ENCODE data around the gene CGREF1. TPM values are rescaled to one million over a fixed set of nuclear protein-coding genes. Genes with fewer than 3 reads are reported as not detected.

CGREF1 gene
- total RNA-seq, 1 donor from 2014 or later, result 0.87 TPM

DNA sequence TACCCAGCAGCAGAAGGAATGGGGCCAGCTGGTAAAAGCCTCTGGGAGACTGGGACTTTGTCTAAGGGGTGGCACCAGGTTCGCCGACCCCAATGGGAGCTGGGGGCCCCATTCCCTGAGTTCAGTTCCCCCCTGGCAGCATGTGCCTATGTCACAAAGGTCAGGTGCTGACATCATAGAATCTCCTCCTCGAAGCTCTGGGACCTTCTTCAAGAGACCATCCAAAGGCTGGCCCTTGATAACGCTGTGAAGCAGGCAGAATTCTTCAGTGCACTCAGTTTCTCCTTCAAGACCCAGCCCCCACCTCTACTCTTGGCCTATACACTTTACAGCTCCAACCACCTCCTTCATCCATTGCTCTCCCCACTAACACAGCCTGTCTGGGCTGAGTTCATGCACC, 20.4 kb upstream of the CGREF1 start, which contains the start of gene PRR30:
TSS of gene PRR30 (minus strand) at position 101 of the 400 bp plus-strand sequence. CDS start 1,081 bp downstream, outside the sequence.
- no peak for DNase-seq
- ATAC-seq, result no peak
- intact Hi-C loops (cut with micrococcal nuclease), result no loop called here

DNA sequence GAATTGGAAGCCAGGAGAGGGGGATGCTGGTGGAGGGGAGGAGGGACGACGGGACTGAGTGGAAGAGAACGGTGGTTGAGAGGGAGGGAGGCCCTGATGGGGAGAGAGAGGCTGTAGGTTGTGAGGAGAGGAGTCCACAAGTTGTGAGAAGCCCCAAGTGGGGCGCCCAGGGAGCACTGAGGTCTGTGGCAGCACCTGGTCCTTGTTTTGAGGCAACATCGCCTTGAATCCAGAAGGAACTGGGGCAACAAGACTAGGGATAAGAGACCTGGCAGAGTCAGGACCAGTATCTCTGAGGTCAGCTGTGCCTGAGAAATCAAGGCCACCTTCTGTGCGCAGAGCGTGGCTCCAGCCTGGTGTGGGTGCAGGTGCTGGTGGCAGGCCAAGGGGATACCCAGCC, 19.2 kb upstream of the CGREF1 start:
- no peak for ATAC-seq
- intact Hi-C loops (cut with micrococcal nuclease), result no loop called here
- no peak for DNase-seq

DNA sequence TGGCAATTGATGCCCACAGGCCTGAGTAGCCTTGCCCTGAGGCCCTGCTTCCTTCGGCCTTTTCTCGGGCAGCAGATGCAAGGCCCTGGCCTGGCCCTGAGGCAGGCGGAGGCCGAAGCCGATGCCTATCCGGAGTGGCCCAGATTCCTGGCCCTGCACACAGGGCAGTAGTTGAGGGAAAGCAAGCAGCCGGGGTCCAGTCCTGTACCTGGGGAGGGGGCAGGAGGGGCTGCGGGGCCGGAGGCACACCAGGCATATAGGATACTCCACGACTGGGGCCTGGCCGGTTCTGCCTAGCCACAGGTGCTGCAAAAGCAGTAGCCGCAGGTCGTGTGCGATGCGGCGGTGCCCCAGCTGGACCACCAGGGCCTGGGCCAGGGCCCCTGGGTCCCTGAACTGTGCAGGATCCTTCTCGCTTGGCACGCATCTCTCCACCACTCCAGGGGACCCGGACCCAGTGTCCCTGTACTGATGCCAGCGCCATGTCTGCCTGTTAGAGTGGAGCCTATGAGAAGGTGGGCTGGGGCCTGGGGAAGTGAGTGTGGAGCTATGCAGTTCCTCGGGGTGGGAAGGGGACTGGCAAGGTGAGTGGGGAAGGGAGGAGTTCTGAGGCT, 18.5 kb upstream of the CGREF1 start:
- intact Hi-C loops (cut with micrococcal nuclease), result no loop called here
- no peak for DNase-seq
- ATAC-seq, result no peak

DNA sequence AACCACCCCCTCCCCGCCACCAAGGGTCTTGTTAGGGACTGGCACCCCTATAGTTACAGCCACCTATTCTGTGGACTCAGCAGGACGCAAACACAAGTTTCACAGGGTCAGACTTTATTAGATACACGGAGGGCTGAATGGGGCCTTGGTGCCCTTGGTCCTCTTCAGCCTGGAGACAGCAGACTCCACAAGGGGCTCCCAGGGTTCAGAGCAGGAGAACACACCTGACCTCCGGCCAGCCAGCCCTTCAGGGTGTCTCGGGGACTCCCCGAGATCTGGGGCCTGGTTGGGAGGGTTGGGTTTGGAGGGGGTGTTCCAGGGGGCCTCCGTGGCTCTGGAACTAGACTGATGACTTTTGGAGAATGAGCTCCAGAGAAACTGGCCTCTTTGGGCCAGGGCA, 17.8 kb upstream of the CGREF1 start:
- no peak for DNase-seq
- ATAC-seq, result no peak
- intact Hi-C loops (cut with micrococcal nuclease), result no loop called here

DNA sequence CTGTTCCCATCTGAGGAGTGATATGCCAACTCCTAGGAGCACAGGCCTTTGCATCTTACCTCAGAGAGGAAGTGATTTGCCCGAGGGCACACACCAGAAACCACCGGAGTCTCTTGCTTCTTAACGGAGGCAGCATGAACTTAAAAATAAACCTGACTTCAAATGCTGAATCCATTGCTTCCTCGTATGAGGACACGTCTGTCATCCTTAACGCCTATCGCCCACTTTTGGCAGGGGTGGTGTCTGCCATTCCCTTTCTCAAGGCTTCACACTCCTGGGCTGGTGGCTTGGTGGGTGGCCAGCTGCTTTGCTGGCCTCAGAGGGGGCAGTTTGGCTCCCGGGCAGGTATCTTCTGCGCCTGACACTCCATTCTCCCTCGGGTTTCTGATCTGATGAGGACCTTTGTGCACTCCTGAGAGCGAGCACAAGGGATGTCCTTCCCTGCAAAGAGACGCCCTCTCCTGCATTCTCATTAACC, 16.6 kb upstream of the CGREF1 start:
- ATAC-seq (no peak), DNase-seq (no peak)
- intact Hi-C loops (cut with micrococcal nuclease), result no loop called here

DNA sequence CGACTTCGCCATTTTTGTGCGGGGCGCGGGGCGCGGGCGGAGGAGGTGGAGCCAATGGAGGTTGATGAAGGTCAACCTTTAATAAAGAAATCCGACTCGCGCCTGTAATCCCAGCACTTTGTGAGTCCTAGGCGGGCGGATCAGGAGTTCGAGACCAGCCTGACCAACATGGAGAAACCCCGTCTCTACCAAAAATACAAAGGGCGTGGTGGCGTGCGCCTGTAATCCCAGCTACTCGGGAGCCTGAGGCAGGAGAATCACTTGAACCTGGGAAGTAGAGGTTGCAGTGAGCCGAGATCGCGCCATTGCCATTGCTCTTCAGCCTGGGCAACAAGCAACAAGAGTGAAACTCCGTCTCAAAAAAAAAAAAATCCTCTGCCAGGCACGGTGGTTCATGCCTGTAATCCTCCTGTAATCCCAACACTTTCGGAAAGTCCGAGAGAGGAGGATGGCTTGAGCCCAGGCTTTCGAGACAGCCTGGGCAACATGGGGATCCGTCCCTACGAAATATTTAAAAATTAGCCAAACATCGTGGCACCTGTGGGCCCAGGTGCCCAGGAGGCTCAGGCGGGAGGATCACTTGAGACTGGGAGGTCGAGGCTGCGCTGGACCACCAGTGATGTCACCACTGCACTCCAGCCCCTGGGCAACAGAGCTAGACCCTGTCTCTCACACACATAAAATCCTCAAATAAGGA, 16.0 kb upstream of the CGREF1 start:
- intact Hi-C loops (cut with micrococcal nuclease), result no loop called here
- DNase-seq, result no peak
- no peak for ATAC-seq

DNA sequence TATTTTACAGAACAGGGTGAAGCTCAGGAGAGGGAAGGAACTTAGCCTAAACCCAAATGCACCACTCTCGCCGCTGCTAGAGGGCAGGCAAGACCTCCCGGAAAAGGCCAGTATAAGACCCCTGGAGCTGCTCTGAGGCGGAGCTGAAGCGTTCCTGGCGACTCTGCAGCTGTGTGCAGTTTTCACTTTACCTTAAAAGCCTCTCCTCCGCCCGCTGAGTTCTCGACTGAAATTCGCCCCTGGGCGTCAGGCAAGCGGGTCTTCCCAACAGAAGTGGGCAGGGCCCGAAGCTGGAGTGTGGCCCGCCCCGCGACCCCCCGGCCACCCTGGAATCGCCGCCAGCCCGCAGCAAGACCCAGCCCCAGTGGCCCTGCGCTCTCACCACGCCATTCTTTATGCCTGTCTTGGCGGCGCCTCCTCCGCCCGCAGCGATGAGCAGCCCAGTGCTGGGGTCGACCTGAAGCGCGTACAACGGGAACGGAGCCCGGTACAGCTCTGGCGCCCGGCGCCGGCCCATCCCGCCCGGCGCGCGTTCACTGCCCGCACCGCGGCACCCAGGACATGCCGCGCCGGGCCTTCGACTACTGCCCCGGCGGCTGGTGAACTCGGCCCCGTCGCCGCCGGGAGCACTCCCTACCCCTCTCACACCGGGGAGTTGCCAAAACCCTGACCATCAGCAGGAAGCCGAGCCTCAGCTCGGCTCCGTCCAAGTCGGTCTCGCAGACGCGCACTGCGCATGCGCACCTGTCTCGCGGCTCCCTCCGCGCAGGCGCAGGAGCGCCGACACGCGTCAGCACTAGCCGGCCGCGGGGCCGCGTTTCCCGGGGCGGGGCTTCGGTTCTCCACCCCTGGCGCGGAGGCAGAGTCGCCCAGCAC, 15.2 kb upstream of the CGREF1 start, which contains the start of gene PREB:
TSS of gene PREB (minus strand) at position 732 of the 876 bp plus-strand sequence. CDS start at position 517, 215 bp downstream.
- intact Hi-C loops (cut with micrococcal nuclease), result no loop called here
- peak; percentile 99 for DNase-seq
- ATAC-seq, result peak; percentile 96

DNA sequence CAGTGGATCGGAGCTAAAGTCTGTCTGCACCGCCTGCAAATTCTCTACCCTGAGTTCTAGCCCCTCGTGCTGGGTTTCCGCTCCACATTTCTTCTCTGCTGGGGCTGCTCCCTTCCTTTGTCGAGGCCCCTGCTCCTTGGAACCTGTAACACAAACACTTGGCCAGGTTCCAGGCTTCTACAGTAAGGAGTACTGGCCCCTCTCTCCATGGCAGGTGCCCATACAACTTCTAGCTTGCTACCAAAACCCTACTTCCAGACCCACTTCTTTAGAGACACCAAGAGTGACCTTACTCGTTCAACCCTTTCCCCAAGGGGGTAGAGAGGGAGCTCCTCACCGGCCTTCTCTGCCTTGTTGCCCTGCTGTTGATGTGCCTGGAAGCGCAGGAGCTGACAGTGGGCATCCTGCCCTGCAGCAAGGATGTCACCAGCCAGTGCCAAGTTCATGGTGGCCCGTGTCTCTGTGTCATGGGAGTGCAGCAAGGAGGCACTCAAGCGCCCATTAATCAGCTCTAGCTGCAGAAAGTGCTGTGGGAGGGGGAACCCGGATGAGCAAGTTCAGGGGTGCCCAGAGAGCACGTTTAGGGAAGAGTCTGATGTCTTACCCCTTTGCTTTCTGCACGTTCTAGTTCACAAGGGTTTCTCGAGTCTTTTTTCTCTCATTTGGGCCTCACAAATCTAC, 14.4 kb upstream of the CGREF1 start:
- intact Hi-C loops (cut with micrococcal nuclease), result no loop called here
- ATAC-seq (no peak), DNase-seq (peak; percentile 41)

DNA sequence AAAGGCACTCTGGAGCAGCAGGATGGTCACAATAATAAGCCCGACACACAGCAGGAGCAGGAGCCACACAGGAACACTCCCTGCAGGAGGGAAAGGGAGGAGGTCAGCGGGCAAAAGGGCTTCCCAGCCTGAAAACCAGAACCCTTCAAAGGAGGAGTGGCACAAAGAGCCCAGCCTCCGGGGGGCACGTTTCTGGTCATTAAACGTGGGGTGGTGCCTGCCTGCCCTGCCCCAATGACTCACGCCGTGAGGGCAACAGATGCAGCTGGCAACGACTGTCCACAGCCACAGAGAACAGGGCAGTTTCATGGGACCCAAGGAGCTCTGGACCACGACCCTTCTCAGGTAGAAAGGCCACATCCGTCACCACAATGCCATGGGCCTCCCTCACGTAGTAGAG, 12.5 kb upstream of the CGREF1 start:
- ATAC-seq (no peak), DNase-seq (no peak)
- intact Hi-C loops (cut with micrococcal nuclease), result no loop called here

DNA sequence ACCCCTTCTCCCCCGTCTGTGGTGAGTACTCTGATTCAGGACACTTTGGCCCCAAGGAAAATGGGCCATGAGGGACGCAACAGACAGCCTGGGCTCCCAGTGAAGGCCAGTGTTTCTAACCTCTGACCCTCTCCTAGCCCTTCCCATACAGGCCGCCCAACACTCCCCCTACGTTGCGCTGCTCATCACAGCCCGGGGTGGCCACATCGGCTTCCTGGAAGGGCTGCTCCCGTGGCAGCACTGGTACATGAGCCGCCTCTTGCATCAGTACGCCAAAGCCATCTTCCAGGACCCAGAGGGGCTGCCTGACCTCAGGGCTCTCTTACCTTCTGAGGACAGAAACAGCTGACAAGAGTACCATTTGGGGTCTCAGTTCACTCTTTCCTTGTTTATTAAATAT, 11.5 kb upstream of the CGREF1 start:
- intact Hi-C loops (cut with micrococcal nuclease), result no loop called here

DNA sequence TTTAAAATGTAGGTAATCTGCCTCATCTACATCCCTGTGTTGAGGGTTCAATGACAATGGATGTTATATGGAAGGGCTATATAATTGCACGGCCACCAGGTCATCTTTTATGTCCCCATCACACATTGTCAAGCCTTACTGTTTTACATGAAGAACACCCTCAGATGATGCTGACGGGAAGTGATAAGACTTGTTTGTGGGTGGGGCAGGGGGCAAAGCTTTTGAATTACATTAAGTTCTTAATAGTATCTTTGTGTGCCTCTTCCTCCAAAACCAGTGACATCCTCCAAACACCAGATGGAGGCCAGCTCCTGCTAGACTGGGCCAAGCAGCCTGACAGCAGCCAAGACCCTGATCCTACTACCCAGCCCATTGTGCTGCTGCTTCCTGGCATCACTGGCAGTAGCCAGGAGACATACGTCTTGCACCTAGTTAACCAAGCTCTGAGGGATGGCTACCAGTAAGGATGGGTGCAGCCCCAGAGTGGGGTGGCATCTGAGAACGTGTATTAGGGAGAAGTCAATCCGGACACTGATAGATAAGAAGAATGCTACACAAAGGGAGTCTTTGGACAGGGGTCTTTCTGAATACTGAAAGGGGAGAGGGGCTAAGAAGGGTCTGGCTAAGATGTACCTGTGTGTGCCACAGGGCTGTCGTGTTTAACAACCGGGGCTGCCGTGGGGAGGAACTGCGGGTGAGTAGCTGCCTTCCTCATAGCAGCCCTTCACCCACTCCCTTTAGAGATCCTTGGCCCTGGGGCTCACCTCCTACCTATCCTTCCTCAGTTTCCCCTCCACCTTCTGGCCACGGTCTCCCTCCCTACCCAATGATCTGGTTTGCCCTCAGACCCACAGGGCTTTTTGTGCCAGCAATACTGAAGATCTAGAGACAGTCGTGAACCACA, 10.0 kb upstream of the CGREF1 start:
- DNase-seq (no peak), ATAC-seq (no peak)
- intact Hi-C loops (cut with micrococcal nuclease), result no loop called here

More for the DNA sequence above, 11.5 kb upstream of the CGREF1 start:
- ATAC-seq, result no peak
- no peak for DNase-seq

DNA sequence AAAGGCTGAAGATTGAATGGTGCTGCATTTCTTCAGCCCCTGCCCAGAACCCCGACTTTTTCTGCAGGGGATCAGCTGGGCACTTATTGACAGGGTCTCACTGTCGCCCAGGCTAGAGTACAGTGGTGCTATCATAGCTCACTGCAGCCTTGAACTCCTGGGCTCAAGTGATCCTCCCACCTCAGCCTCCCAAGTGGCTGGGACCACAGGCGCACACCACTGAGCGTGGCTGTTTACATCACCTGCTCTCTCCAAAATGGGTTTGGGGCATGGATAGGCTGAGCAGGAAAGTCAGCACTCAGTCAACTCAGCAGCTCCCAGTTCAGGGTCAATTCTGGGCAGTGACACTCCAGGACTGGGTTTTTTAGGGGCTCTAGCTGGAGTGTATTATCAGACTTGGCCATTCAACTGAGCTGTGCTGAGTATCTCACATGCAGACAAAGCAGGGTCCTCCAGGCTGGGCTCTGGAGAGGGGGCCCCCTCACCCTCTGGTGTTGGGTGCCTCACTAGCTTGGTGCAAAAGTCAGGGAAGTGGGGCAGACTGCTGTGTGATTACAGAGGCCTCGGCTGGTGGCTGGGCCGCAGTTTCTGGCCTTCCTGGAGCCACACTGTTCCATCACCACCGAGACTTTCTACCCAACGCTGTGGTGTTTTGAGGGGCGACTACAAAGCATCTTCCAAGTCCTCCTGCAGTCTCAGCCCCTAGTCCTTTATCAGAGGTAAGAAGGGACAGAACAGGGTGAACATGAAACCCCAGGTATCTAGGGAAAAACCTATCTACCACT, 9.1 kb upstream of the CGREF1 start:
- ATAC-seq (no peak), DNase-seq (no peak)
- intact Hi-C loops (cut with micrococcal nuclease), result no loop called here

DNA sequence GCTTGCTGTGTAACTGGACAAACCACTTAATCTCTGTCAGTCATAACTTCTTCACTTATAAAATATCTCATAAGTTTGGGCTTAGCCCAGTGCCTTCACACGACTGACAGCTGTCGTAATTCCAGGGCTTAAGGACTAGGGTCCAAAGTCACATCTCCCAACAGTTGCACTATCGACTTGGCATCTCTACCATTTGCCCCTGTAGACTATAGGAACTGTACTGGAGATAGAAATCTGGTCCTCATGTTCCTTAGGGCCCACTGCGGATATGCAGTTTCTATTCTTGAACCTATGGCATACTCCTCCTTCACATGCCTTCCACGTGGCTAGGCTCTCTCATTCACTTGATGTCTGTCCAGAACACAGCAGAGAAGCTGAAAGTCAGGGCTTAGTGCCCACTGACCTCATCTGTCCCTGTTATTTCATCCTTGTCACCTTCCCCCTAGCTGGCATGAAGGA, 7.4 kb upstream of the CGREF1 start:
- intact Hi-C loops (cut with micrococcal nuclease), result no loop called here
- ATAC-seq (peak; percentile 57), DNase-seq (no peak)

DNA sequence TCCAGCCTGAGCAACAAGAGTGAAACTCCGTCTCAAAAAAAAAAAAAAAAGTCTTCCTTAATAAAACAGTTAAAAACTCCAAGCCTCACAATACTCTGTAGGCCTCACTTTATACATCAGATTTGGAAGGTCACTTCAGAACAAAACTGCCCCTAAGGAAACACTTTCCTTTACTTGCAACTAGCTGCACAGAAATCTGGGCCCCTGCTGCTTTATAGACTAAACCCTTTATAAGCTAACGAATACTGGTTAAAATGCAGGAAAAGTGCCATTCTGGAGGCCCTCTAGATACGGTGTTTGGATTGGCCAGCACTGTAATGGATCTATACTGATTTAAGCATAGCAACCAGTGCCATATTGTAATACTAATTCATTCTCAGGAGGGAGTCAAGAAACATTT, 6.2 kb upstream of the CGREF1 start:
- ATAC-seq, result no peak
- no peak for DNase-seq
- intact Hi-C loops (cut with micrococcal nuclease), result no loop called here

DNA sequence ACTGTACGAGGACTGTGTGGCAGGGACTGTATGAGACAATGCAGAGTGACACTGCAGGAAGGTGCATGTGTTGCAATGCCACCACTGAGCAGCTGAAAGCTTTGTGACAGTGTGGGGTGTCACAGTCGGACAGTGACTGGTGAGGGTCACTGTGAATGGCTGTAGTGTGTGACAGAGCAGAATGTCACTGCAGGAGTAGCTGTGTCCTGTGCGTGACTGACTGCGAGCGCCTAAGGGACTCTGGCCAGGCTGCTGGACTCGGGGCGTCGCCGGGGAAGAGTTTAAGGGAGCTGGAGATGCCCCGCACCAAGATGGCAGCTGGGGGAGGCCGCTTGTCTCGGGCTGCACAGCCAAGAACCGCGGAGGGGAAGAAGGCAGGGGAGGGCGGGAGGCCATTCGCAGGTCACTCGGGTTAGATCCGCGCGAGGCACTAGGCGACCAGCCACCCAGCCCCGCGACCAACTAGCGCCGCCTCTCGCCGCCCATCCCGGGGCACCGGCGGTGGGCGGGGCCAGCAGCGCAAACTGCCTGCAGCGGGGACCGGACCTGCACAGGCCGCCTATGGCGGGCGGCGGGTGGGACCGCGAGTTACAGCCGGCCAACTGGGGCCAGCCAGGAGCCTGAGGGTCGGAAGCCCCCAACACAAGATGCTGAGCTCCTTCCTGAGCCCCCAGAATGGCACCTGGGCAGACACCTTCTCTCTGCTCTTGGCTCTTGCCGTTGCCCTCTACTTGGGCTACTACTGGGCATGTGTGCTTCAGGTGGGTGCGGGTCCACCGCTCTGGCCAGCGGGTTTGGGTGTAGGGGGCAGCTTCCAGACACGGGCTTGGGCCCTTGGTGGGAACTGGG, 4.6 kb upstream of the CGREF1 start, which contains the start of gene ABHD1:
TSS of gene ABHD1 (plus strand) at position 514 of the 849 bp plus-strand sequence. CDS start at position 648, 134 bp downstream.
- intact Hi-C loops (cut with micrococcal nuclease), result no loop called here
- DNase-seq (peak; percentile 88), ATAC-seq (peak; percentile 92)

DNA sequence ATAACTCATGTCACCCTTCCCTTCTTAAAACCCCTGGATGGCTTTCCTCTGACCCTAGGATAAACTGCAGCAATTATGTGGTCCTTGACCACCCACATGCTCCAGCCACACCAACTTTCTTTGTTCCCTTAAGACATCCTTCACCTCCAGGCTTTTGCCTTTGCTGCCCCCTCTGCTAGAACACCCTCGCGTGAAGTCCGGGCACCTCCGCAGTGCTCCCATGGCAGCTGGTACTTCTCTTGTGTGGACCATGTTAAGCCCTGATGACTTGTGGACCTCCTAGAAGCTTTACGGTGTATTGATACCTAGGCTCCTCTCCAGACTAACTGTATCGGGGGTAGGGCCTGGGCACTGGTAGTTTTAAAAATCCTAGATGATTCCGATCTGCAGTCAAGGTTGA, 3.9 kb upstream of the CGREF1 start:
- no peak for ATAC-seq
- DNase-seq, result no peak
- intact Hi-C loops (cut with micrococcal nuclease), result no loop called here
